Fibroblast of pulmonary artery (primary cell): ENCODE results near the gene DPPA2.
A peak's percentile ranks its signal among the peaks of the same experiment; 100 is the strongest.

ENCODE experiments used
- DNase-seq: peaks from one replicate; pipeline ENCODE4 v3.0.0-alpha.2; 2010; ENCODE audit warnings: low read depth
- H3K4me3 ChIP-seq: replicated peaks from 2 replicates; pipeline ENCODE4 v1.5.1; 2011; ENCODE audit warnings: low read depth, mild to moderate bottlenecking, control low read depth, low read length, moderate library complexity
- CTCF ChIP-seq: IDR thresholded peaks from 2 replicates; pipeline ENCODE4 v1.5.1; 2011; ENCODE audit warnings: mild to moderate bottlenecking, control low read depth, low read length, inconsistent platforms; ENCODE audit errors: missing control alignments

DPPA2 gene

GRCh38 chr3:109275702-109276293 is 40.5 kb downstream of the DPPA2 start:
- DNase-seq = peak; percentile 67
- peak; percentile 74 for TF ChIP-seq CTCF
- no peak overlapping the region for H3K4me3 ChIP-seq

GRCh38 chr3:109270779-109271178 is 45.5 kb downstream of the DPPA2 start:
- no peak for DNase-seq
- no peak for TF ChIP-seq CTCF
- H3K4me3 ChIP-seq = no peak overlapping the region

GRCh38 chr3:109269577-109270275 is 46.6 kb downstream of the DPPA2 start:
- TF ChIP-seq CTCF = no peak
- DNase-seq = no peak
- no peak overlapping the region for H3K4me3 ChIP-seq

GRCh38 chr3:109268181-109268580 is 48.1 kb downstream of the DPPA2 start:
- no peak overlapping the region for H3K4me3 ChIP-seq
- no peak for TF ChIP-seq CTCF
- DNase-seq = peak; percentile 11

- peak; percentile 45 for DNase-seq
- TF ChIP-seq CTCF = no peak
- no peak overlapping the region for H3K4me3 ChIP-seq
Observed at GRCh38 chr3:109265295-109265694, 51.0 kb downstream of the DPPA2 start.

GRCh38 chr3:109257269-109257668 is 59.0 kb downstream of the DPPA2 start:
- no peak overlapping the region for H3K4me3 ChIP-seq
- TF ChIP-seq CTCF = no peak
- peak; percentile 95 for DNase-seq

- no peak for TF ChIP-seq CTCF
- DNase-seq = no peak
- no peak overlapping the region for H3K4me3 ChIP-seq
Observed at GRCh38 chr3:109254770-109255169, 61.5 kb downstream of the DPPA2 start.
